Measurements from ENCODE around the gene ADAMTS14. TPM values are rescaled to one million over a fixed set of nuclear protein-coding genes. Genes with fewer than 3 reads are reported as not detected.

The ADAMTS14 gene
- total RNA-seq, 1 donor = 0.86 TPM

DNA sequence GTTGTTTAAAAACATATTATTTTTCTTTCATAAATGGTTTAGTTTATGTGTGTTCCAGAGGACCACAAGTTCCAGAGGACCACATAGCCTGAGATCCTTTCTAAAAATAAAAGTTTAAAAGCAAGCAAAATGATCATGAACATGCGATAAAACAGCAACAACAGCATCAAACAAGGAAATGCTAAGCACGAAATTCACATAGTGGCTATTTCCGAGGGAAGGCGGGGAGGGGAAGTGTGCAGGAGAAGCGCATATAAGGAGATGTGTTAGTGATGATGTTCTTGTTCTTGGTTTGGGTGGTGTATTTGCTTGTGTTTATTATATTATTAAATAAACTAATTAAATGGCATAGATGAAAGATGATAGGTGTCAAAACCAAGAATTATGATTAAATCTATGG lies 111.7 kb downstream of the ADAMTS14 start:
- DNase-seq (ENCODE audit: low read depth) = no peak
- H3K4me3 ChIP-seq (ENCODE audit: low read depth, low read length) = no peak overlapping the region
- TF ChIP-seq, protein P1, sequence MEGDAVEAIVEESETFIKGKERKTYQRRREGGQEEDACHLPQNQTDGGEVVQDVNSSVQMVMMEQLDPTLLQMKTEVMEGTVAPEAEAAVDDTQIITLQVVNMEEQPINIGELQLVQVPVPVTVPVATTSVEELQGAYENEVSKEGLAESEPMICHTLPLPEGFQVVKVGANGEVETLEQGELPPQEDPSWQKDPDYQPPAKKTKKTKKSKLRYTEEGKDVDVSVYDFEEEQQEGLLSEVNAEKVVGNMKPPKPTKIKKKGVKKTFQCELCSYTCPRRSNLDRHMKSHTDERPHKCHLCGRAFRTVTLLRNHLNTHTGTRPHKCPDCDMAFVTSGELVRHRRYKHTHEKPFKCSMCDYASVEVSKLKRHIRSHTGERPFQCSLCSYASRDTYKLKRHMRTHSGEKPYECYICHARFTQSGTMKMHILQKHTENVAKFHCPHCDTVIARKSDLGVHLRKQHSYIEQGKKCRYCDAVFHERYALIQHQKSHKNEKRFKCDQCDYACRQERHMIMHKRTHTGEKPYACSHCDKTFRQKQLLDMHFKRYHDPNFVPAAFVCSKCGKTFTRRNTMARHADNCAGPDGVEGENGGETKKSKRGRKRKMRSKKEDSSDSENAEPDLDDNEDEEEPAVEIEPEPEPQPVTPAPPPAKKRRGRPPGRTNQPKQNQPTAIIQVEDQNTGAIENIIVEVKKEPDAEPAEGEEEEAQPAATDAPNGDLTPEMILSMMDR (IDR thresholded peaks at IDR 0.05; ENCODE audit: insufficient read depth, low read depth, low read length) = no peak

DNA sequence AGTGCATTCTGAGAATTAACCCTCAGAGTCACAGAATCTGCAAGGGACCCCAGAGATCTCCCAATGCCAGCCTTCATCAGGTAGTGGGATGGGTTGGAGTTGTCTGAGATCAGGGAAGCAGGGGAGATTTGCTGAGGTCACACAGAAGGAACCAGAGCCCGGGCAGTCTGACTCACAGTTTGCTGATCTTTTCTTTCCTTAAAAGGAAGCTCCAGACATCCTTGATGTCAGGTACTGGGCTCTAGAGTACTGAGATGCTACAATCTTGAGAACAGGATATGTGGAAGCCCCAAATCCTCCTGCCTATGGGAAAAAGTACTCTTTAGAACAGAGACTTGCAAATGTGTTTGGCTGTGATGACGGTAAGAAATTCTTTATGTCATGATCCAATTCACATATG lies 112.2 kb downstream of the ADAMTS14 start:
- H3K4me3 ChIP-seq (ENCODE audit: low read depth, low read length) = no peak overlapping the region
- no peak for DNase-seq (ENCODE audit: low read depth)
- TF ChIP-seq, protein P1 (IDR thresholded peaks at IDR 0.05; ENCODE audit: insufficient read depth, low read depth, low read length) = no peak

DNA sequence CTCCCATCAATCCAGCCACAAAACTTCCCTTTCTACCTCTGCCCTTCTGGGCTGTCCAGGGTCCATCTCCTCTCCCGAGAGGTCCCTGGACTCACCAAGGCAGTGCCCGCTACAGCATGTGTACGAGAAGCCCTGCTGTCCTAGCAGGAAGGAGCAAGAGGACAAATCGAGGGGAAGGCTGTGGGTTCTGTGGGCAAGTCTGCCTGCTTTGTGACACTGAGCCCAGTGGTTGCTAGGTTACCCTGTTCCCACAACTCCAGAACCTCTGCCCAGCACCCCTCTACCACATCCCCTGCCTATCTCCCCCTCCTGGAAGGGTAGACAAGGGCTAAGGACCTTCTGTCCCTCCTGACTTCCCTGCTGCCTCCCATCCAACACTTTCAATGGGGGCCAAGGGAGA lies 112.9 kb downstream of the ADAMTS14 start, which contains the start of gene TBATA:
TBATA (minus strand) TSS at position 188 of the 400 bp plus-strand sequence. CDS start 1,998 bp downstream, outside the sequence.
- no peak within 1 kb of the TSS for H3K4me3 ChIP-seq (ENCODE audit: low read depth, low read length)
- no peak for DNase-seq (ENCODE audit: low read depth)
- TF ChIP-seq, protein P1 (IDR thresholded peaks at IDR 0.05; ENCODE audit: insufficient read depth, low read depth, low read length) = no peak

DNA sequence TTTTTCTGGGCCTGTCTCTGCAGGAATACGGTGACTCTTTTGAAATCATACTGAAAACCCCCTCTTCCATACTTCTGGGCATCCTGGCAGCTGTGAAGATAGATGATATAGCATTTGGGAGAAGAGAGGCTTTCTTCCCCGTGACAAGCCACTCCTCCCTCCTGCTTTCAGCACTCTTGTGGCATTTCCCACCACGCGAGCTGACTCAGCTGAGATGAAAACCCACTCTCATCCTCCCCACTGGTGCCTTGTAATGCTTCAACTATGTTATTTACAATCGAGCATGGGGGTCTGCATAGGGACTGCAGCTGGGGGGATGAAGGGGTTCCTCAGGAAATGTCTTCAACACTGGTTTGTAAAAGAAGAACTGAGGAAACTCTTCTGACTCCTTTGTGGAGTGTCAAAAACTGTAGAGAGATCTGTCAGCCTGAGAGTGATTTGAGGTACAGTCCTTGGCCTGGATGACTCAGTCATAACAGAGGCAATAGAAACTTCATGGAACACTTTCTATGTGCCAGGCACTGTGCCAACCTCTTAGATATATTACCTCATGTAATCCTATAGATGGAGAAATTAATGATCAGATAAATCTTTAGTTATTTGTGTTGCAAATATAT lies 114.6 kb downstream of the ADAMTS14 start:
- no peak for DNase-seq (ENCODE audit: low read depth)
- H3K4me3 ChIP-seq (ENCODE audit: low read depth, low read length) = no peak overlapping the region
- TF ChIP-seq, protein P1 (IDR thresholded peaks at IDR 0.05; ENCODE audit: insufficient read depth, low read depth, low read length) = no peak

DNA sequence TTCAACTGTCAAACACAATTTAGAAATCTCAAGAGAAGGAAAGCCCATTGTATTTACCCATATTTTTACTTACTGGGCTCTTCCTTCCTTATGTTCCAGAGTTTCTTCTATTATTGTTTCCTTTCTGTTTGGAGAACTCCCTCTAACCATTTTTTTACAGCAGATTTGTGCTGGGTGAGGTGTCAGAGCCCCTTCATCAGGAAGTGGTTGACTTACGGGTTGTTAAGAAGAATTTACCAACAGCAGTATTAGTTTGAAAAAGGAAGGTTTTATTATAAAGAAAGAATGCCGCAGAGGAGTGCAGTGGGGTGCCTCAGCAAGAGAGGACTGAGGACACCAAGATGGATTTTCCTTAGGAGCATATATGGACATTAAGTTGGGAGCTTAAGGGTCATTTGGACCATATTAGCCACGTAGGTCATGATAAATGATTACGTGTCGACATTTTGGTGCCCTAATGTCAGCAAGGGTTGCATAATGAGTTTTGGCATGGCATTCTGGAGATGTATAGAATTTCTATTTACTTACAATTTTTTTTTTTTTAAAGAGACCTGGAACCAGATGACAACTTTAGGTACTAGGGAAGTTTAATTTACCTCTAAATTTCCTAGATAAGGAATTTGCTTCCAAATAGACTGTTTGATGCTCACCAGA lies 119.2 kb downstream of the ADAMTS14 start:
- H3K4me3 ChIP-seq (ENCODE audit: low read depth, low read length) = no peak overlapping the region
- no peak for DNase-seq (ENCODE audit: low read depth)
- TF ChIP-seq, protein P1 (IDR thresholded peaks at IDR 0.05; ENCODE audit: insufficient read depth, low read depth, low read length) = no peak

DNA sequence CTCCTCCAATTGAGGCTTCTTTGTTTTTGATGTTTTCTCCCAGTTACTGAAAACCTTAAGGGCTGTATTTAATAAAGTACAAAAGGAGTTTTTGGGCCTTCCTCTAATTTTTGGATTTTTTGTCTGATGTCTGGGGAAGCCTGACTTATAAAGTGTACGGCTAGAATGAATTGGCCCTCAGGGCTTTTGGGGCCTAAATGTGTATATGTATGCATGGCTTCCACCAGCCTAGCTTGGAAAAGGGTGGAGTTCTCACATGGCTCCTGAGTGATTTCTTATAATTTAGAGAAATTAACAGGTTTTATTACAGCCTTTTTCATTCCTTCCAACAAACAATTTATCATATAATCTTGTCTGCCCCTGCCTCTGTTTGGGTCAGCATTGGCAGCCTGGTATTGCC lies 123.3 kb downstream of the ADAMTS14 start:
- H3K4me3 ChIP-seq (ENCODE audit: low read depth, low read length) = no peak overlapping the region
- DNase-seq (ENCODE audit: low read depth) = no peak
- TF ChIP-seq, protein P1 (IDR thresholded peaks at IDR 0.05; ENCODE audit: insufficient read depth, low read depth, low read length) = no peak

Measured in fibroblast of villous mesenchyme (primary cell).